H9 (cell line): Measurements from ENCODE around the gene RXFP3. TPM values are rescaled to one million over a fixed set of nuclear protein-coding genes. Genes with fewer than 3 reads are reported as not detected.

Source experiments
- DNase-seq: peaks from one replicate; pipeline ENCODE4 v3.0.0-alpha.2; 2017
- H2AFZ ChIP-seq: one replicate; pipeline ENCODE4 v1.6.1; 2013; ENCODE audit warnings: mild to moderate bottlenecking, low read length, control low read depth, moderate library complexity
- H2AK5ac ChIP-seq: 2 replicates; pipeline ENCODE4 v1.6.1; 2013; ENCODE audit warnings: low read length, control low read depth, mixed read lengths; ENCODE audit not compliant: insufficient read length
- H2BK120ac ChIP-seq: one replicate; pipeline ENCODE4 v1.6.1; 2013; ENCODE audit warnings: low read depth, mild to moderate bottlenecking, low read length, control low read depth, inconsistent platforms; ENCODE audit not compliant: poor library complexity, severe bottlenecking
- H2BK12ac ChIP-seq: 2 replicates; pipeline ENCODE4 v1.6.1; 2013; ENCODE audit warnings: low read length, control low read depth, mixed read lengths, low read depth; ENCODE audit not compliant: insufficient read length
- H2BK15ac ChIP-seq: 2 replicates; pipeline ENCODE4 v1.6.1; 2013; ENCODE audit warnings: low read depth, low read length, control low read depth
- H2BK20ac ChIP-seq: one replicate; pipeline ENCODE4 v1.6.1; 2013; ENCODE audit warnings: low read depth, mild to moderate bottlenecking, low read length, control low read depth, inconsistent platforms; ENCODE audit not compliant: poor library complexity, severe bottlenecking
- H2BK5ac ChIP-seq: 2 replicates; pipeline ENCODE4 v1.6.1; 2013; ENCODE audit warnings: low read length, control low read depth, mixed read lengths; ENCODE audit not compliant: insufficient read length
- H3K14ac ChIP-seq: 2 replicates; pipeline ENCODE4 v1.6.1; 2013; ENCODE audit warnings: low read length, control low read depth; ENCODE audit not compliant: insufficient read depth
- H3K18ac ChIP-seq: 2 replicates; pipeline ENCODE4 v1.6.1; 2013; ENCODE audit warnings: low read depth, mild to moderate bottlenecking, mixed read lengths, low read length, control low read depth; ENCODE audit not compliant: insufficient read length
- H3K23ac ChIP-seq: 2 replicates; pipeline ENCODE4 v1.6.1; 2013; ENCODE audit warnings: low read length, control low read depth, mixed read lengths, low read depth; ENCODE audit not compliant: insufficient read length
- H3K23me2 ChIP-seq: 2 replicates; pipeline ENCODE4 v1.6.1; 2013; ENCODE audit warnings: low read depth, mild to moderate bottlenecking, mixed read lengths, low read length, control low read depth; ENCODE audit not compliant: insufficient read length, poor library complexity, severe bottlenecking
- H3K27ac ChIP-seq: 2 replicates; pipeline ENCODE4 v1.5.1; 2013; ENCODE audit warnings: low read length, control low read depth, mixed read lengths, low read depth; ENCODE audit not compliant: insufficient read length
- H3K27me3 ChIP-seq: 2 replicates; pipeline ENCODE4 v1.6.1; 2013; ENCODE audit warnings: low read length, control low read depth, inconsistent platforms; ENCODE audit not compliant: insufficient read depth
- H3K4ac ChIP-seq: 2 replicates; pipeline ENCODE4 v1.6.1; 2013; ENCODE audit warnings: low read depth, mild to moderate bottlenecking, control low read depth, inconsistent platforms, low read length, moderate library complexity
- H3K4me1 ChIP-seq: 2 replicates; pipeline ENCODE4 v1.6.1; 2013; ENCODE audit warnings: low read length, control low read depth, inconsistent platforms; ENCODE audit not compliant: insufficient read depth
- H3K4me2 ChIP-seq: 2 replicates; pipeline ENCODE4 v1.6.1; 2013; ENCODE audit warnings: low read length, control low read depth, mixed read lengths; ENCODE audit not compliant: insufficient read length, insufficient read depth
- H3K56ac ChIP-seq: 2 replicates; pipeline ENCODE4 v1.6.1; 2013; ENCODE audit warnings: low read depth, mild to moderate bottlenecking, mixed read lengths, low read length, control low read depth; ENCODE audit not compliant: insufficient read length
- H3K79me1 ChIP-seq: 2 replicates; pipeline ENCODE4 v1.6.1; 2013; ENCODE audit warnings: low read depth, mild to moderate bottlenecking, moderate library complexity, low read length, control low read depth, inconsistent platforms; ENCODE audit not compliant: insufficient read depth, poor library complexity, severe bottlenecking
- H3K79me2 ChIP-seq: 2 replicates; pipeline ENCODE4 v1.6.1; 2013; ENCODE audit warnings: low read length, control low read depth, inconsistent platforms; ENCODE audit not compliant: insufficient read depth
- H3K9ac ChIP-seq: 2 replicates; pipeline ENCODE4 v1.6.1; 2013; ENCODE audit warnings: low read length, control low read depth, mixed read lengths; ENCODE audit not compliant: insufficient read length; ENCODE audit errors: extremely low read depth
- H3K9me3 ChIP-seq: one replicate; pipeline ENCODE4 v1.6.1; 2013; ENCODE audit warnings: low read depth, low read length, inconsistent platforms; ENCODE audit not compliant: control insufficient read depth
- H3T11ph ChIP-seq: one replicate; pipeline ENCODE4 v1.6.1; 2013; ENCODE audit warnings: mild to moderate bottlenecking, low read length, control low read depth, inconsistent platforms
- H4K20me1 ChIP-seq: one replicate; pipeline ENCODE4 v1.6.1; 2013; ENCODE audit not compliant: control insufficient read depth, insufficient read length, insufficient read depth
- H4K5ac ChIP-seq: 2 replicates; pipeline ENCODE4 v1.6.1; 2013; ENCODE audit warnings: low read depth, mild to moderate bottlenecking, mixed read lengths, low read length, control low read depth; ENCODE audit not compliant: insufficient read length
- H4K8ac ChIP-seq: replicated peaks from 2 replicates; pipeline ENCODE4 v1.6.1; 2013; ENCODE audit warnings: low read length, control low read depth, mixed read lengths, low read depth; ENCODE audit not compliant: insufficient read length
- H4K91ac ChIP-seq: 2 replicates; pipeline ENCODE4 v1.6.1; 2013; ENCODE audit warnings: low read depth, mild to moderate bottlenecking, moderate library complexity, mixed read lengths, low read length, control low read depth; ENCODE audit not compliant: insufficient read length
- H3K27ac Mint-ChIP-seq, 3 experiments: 2 replicates in 2 of 3; 3 replicates in 1 of 3; pipeline ENCODE4 v1.8.0; 2020 to 2021; ENCODE audit warnings: mixed read lengths in 3 of 3, mild to moderate bottlenecking in 1 of 3, moderate library complexity in 1 of 3
- H3K27me3 Mint-ChIP-seq: 2 replicates; pipeline ENCODE4 v1.8.0; 2021; ENCODE audit warnings: low read depth, mild to moderate bottlenecking, moderate library complexity, mixed read lengths
- H3K36me3 Mint-ChIP-seq, 3 experiments: 2 replicates in 2 of 3; 3 replicates in 1 of 3; pipeline ENCODE4 v1.8.0; 2020 to 2021; ENCODE audit warnings: low read depth in 3 of 3, mixed read lengths in 3 of 3; ENCODE audit not compliant: insufficient read depth in 1 of 3
- H3K4me1 Mint-ChIP-seq, 2 experiments: 2 replicates each; pipeline ENCODE4 v1.8.0; 2020; ENCODE audit warnings: mixed read lengths in 2 of 2
- H3K4me3 Mint-ChIP-seq, 2 experiments: 2 replicates in 1 of 2; 3 replicates in 1 of 2; pipeline ENCODE4 v1.8.0; 2020 to 2021; ENCODE audit warnings: mild to moderate bottlenecking in 2 of 2, mixed read lengths in 2 of 2, moderate library complexity in 1 of 2
- H3K9me3 Mint-ChIP-seq, 2 experiments: 2 replicates in 1 of 2; 3 replicates in 1 of 2; pipeline ENCODE4 v1.8.0; 2020; ENCODE audit warnings: mild to moderate bottlenecking in 2 of 2, mixed read lengths in 2 of 2, moderate library complexity in 1 of 2
- WGBS: extraction: QIAGEN DNeasy Blood & Tissue Kit; methylation state at CpG from one replicate; pipeline ENCODE4 v1.1.7; 2013; ENCODE audit warnings: missing lambda C conversion rate, low lambda C conversion rate, mixed read lengths; ENCODE audit not compliant: insufficient read length; ENCODE audit errors: extremely low coverage; 5-methylcytosine and 5-hydroxymethylcytosine counted together
- total RNA-seq: library from RNA; stranded (reverse); gene quantifications from 2 replicates; pipeline ENCODE4 v1.2.1, GENCODE V29; 2021
- TF ChIP-seq, protein P1 (sequence below): fragments of 200-600 bp; sonication (generic); conservative IDR thresholded peaks from 3 replicates; pipeline ENCODE4 v1.8.0; 2021; ENCODE audit warnings: antibody characterized with exemption, mild to moderate bottlenecking

The RXFP3 gene
- total RNA-seq, 1 experiment from 2014 or later: not detected

DNA sequence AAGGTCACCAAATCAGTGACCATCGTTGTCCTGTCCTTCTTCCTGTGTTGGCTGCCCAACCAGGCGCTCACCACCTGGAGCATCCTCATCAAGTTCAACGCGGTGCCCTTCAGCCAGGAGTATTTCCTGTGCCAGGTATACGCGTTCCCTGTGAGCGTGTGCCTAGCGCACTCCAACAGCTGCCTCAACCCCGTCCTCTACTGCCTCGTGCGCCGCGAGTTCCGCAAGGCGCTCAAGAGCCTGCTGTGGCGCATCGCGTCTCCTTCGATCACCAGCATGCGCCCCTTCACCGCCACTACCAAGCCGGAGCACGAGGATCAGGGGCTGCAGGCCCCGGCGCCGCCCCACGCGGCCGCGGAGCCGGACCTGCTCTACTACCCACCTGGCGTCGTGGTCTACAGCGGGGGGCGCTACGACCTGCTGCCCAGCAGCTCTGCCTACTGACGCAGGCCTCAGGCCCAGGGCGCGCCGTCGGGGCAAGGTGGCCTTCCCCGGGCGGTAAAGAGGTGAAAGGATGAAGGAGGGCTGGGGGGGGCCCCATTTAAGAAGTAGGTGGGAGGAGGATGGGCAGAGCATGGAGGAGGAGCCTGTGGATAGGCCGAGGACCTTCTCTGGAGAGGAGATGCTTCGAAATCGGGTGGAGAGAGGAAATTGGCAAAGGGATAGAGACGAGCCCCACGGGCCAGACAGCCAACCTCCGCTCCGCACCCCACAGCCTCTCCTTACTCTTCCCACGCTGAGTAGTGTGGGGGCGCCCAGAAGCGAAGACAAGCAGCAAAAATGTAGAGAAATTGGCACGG, 1.7 kb downstream of the RXFP3 start:
- Histone ChIP-seq H4K20me1 (no peaks in the 10 kb centered on the region), H2BK12ac (no peak overlapping the region), H2BK5ac (no peak overlapping the region), H3K27ac (no peak overlapping the region), H2BK120ac (no peak overlapping the region), H3K27me3 (peaks cover 11% of the 10 kb centered on the region; the same call in 1 of the 2 replicates), H3K4me2 (no peak overlapping the region), H2BK20ac (no peak overlapping the region), H2AFZ (no peak overlapping the region), H2BK15ac (no peak overlapping the region), H3K14ac (no peak overlapping the region), H3K56ac (no peak overlapping the region), H3K4ac (no peak overlapping the region), H3K23ac (no peak overlapping the region), H3K18ac (no peak overlapping the region), H4K8ac (no peak overlapping the region), H3T11ph (no peak overlapping the region), H3K4me1 (no peaks in the 10 kb centered on the region), H3K79me1 (no peaks in the 10 kb centered on the region), H4K5ac (no peak overlapping the region), H3K79me2 (no peaks in the 10 kb centered on the region), H4K91ac (no peak overlapping the region), H2AK5ac (no peak overlapping the region), H3K9ac (no peak overlapping the region), H3K23me2 (peaks cover 10% of the 10 kb centered on the region), H3K9me3 (no peaks in the 10 kb centered on the region)
- Mint-ChIP-seq H3K27me3 (peaks cover 38% of the 10 kb centered on the region), H3K4me1 (peaks cover 18 to 25% of the 10 kb centered on the region in 2 experiments), H3K4me3 (no peak overlapping the region), H3K9me3 (no peaks in the 10 kb centered on the region), H3K36me3 (no peaks in the 10 kb centered on the region), H3K27ac (no peak overlapping the region)
- no CpG with 5 or more reads among the region's 54 CpGs for WGBS
- TF ChIP-seq, protein P1, sequence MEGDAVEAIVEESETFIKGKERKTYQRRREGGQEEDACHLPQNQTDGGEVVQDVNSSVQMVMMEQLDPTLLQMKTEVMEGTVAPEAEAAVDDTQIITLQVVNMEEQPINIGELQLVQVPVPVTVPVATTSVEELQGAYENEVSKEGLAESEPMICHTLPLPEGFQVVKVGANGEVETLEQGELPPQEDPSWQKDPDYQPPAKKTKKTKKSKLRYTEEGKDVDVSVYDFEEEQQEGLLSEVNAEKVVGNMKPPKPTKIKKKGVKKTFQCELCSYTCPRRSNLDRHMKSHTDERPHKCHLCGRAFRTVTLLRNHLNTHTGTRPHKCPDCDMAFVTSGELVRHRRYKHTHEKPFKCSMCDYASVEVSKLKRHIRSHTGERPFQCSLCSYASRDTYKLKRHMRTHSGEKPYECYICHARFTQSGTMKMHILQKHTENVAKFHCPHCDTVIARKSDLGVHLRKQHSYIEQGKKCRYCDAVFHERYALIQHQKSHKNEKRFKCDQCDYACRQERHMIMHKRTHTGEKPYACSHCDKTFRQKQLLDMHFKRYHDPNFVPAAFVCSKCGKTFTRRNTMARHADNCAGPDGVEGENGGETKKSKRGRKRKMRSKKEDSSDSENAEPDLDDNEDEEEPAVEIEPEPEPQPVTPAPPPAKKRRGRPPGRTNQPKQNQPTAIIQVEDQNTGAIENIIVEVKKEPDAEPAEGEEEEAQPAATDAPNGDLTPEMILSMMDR: no peak
- no peak for DNase-seq
